ENCODE results near the gene SUCNR1. TPM values are rescaled to one million over a fixed set of nuclear protein-coding genes. Genes with fewer than 3 reads are reported as not detected.
"Not testable (repeated sequence)": the region's sequence is repeated elsewhere in the genome, so short reads cannot be mapped to it uniquely, and the experiment has no call there.

The SUCNR1 gene
- total RNA-seq, 1 donor from 2014 or later, result not detected

DNA sequence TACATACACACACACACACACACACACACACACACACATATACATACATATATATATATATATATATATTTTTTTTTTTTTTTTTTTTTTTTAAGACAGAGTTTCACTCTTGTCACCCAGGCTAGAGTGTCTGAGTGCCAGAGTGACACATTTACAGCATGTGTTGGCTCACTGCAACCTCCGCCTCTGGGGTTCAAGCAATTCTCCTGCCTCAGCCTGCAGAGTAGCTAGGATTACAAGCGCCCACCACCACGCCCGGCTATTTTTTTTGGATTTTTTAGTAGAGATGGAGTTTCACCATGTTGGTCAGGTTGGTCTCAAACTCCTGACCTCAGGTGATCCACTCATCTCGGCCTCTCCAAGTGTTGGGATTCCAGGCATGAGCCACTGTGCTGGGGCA, 636 bp downstream of the SUCNR1 start:
- DNase-seq, result not testable (repeated sequence)

- no peak for DNase-seq
These were observed 2.3 kb downstream of the SUCNR1 start for GRCh38 chr3:151875759-151876158.

- no peak for DNase-seq
These were observed 3.8 kb downstream of the SUCNR1 start for GRCh38 chr3:151877269-151877668.

DNA sequence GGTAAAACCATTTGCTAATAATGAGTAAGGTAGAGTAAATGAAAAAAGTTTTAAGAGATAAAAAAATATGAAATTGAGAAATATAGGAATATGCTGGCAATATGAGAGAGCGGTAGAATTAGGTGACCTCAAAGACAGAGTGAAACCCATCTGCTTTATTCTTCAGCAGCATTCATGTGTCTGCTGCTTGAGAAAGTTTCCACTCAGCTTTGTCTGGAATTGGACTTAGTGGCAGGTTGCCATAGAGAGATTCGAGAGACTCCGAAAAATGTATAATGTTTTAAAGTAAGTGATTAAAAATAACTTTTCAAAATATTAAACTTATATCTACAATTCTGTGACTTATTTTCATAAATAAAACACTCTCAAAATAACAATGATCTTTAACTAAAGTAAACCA, 5.0 kb downstream of the SUCNR1 start:
- no peak for DNase-seq

DNA sequence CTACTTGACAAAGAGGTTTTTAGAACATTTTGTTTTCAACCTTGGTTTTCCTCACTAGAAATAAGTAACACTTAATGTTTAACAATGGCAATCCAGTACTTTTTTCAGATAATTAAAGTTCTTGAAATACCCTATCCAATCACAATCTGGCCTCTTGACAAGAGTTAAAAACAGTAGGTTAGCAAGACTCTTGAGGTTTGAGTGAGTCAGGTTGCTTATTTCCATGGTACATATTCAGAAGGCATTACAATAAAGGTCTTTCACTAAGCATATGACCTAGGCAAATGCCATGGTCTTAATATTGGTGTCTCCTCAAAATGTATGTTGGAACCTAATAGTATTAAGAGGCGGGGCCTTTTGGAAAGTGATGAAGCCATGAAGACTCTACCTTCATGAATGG, 5.6 kb downstream of the SUCNR1 start:
- no peak for DNase-seq

DNA sequence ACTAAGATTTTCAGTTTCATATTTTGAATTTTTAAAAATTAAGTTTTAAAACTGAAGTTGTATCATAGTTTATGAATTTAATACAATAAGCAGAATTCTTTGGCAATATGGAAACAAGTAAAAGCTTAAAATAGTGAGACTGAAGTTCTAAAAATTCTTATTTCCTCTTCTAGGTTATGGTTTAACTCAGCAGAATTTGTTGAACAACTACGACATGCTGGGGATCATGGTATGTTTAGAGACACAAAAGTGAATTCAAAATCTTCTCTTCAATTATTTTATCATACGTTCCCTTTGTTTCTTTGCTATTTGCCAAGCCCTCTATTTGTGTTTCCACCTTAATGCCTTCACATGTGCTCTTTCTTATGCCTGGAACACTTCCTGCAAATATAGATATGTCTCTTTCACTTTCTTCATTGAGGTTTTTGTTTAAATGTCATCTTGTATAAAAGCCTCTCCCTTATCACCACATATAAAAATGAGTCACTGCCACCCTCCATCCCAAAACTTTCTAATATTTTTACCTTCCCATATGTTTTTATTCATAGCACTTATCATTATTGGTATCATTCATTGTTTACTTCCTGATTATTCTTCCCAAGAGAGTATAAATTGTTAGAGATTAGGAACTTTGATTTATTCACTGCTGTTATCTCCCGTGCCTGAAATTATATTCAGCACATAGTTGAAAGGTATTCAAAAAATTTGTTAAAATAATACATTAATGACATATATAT, 6.4 kb downstream of the SUCNR1 start:
- no peak for DNase-seq

DNA sequence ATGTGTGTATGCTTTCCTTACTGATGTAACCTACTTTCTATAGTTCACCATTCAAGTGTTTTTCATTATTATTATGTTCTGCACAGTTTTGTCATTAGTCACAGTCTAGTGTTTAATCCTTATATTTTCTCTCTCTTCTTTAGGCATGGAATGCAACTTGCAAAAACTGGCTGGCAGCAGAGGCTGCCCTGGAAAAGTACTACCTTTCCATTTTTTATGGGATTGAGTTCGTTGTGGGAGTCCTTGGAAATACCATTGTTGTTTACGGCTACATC, 6.9 kb downstream of the SUCNR1 start:
- no peak for DNase-seq

GRCh38 chr3:151881137-151881536, 7.7 kb downstream of the SUCNR1 start:
- no peak for DNase-seq

DNA sequence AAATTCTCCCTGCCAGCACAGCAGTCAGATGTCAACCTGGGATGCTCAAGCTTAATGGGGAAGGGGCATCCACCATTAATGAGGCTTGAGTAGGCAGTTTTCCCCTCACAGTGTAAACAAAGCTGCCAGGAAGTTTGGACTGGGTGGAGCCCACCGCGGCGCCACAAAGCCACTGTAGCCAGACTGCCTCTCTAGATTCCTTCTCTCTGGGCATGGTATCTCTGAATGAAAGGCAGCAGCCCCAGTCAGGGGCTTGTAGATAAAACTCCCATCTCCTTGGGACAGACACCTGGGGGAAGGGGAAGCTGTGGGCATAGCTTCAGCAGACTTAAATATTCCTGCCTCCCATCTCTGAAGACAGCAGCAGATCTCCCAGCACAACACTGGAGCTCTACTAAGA, 12.0 kb downstream of the SUCNR1 start:
- not testable (repeated sequence) for DNase-seq

DNA sequence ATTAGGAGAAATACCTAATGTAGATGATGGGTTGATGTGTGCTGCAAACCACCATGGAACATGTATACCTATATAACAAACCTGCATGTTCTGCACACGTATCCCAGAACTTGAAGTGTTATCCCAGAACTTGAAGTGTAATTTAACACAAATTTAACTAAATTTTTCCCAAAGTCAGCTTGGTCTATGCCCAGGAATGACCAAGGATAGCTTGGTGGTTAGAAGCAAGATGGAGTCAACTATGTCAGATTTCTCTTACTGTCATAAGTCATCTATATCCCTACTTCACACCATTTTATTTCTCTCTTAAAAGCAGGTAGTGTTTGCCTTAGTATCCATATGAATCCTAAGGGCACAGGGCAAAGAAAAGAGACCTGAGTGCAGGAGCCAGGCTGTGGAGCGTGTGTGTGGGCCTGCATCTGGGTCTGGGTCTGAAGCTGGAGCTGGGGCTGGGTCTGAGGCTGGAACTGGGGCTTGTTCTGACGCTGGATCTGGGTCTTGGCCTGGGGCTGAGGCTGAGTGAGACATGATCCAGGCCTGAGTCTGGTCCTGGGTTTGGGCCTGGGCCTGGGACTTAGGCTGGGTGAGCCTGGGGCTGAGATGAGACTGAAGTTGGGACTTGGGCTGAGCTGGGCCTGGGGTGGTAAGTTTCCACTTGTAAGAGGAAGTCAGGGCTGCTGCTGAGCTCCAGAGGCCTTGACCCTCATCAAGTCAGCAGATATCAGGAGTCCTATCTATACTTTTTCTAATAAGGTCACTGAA, 14.2 kb downstream of the SUCNR1 start:
- not testable (repeated sequence) for DNase-seq

GRCh38 chr3:151890721-151891141, 17.3 kb downstream of the SUCNR1 start:
- DNase-seq, result no peak

GRCh38 chr3:151891721-151892120, 18.3 kb downstream of the SUCNR1 start:
- no peak for DNase-seq

DNA sequence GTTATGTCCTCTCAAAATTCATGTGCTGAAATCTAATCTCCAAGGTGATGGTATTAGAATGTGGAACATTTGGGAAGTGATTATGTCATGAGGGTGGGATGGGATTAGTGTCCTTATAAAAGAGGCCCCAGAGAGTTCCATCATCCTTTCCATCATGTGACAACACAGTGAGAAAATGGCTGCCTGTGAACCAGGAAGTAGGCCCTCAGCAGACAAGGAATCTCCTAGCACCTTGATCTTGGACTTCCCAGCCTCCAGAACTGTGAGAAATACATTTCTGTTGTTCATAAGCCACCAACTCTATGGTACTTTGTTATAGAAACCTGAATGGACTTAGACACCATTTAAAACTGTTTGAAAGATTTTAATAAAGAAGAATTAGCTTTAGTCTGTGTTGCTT, 20.8 kb downstream of the SUCNR1 start:
- no peak for DNase-seq

DNA sequence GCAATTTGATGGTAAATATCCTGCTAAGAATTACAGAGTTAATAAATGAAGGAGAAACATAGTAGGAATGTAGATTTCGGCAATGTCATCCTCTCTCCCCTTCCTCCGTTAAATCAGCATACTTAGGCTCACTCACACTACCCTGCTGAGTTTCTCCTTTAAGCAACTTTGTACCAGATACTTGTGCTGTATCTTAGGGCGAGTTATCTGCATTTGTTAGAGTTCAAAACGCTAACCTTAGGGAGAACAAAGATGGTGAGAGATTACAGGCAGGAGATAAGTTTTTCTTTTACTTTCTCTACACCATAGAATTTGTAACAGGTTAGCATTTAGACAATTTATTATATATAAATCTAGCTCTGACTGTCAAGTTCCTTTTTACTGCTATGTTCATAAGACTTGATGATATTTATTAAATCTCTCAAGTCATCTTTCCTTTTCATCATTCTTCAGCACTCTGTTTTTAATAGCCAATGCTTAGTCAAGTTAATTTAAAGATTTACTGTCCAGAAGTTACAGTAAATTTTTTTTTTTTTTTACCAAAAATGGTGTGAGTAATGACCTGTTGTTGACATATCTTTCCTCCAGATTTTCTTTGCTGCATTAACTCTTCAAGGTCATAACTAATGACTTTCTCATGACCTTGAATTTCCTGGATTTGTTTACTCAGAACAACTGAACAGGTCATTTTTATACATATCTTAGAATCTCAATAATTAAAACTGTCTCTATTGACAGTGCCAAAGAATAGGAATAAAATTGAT, 22.2 kb downstream of the SUCNR1 start:
- DNase-seq, result peak; percentile 58

DNA sequence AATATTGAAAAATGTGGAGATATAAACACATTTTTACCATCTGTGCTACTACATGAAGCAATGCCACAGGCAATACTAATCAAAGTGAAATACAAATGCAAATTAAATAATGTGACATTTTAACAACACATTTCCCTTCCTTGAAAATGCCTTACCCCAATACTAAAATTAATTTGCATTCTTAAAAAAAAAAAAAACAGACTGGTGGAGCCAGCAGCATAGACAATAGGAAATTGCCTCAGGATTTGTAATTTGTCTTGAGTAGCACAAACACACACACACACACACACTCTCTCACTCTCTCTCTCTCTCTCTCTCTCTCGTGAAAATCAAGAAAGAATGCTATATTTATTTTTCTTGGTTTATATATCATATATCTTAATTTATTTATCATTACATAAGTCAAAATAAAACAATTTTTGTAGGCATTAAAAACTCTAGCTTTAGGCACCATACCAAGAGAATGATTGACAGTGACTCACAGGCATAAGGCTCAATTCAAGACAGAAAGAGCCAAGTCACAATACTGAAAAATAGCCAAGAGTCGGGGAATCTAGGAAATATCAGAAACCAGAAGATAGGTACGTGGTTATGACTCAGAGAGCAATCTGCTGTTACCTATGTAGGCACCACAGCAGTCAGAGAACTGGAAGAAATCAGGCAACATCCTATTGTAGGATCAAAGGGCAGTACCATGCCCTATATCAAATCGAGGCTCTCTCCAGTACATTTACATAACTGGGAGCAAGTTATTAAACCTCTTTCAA, 23.0 kb downstream of the SUCNR1 start:
- peak; percentile 77 for DNase-seq

- not testable (repeated sequence) for DNase-seq
These were observed 24.7 kb downstream of the SUCNR1 start for GRCh38 chr3:151898121-151898520.

DNA sequence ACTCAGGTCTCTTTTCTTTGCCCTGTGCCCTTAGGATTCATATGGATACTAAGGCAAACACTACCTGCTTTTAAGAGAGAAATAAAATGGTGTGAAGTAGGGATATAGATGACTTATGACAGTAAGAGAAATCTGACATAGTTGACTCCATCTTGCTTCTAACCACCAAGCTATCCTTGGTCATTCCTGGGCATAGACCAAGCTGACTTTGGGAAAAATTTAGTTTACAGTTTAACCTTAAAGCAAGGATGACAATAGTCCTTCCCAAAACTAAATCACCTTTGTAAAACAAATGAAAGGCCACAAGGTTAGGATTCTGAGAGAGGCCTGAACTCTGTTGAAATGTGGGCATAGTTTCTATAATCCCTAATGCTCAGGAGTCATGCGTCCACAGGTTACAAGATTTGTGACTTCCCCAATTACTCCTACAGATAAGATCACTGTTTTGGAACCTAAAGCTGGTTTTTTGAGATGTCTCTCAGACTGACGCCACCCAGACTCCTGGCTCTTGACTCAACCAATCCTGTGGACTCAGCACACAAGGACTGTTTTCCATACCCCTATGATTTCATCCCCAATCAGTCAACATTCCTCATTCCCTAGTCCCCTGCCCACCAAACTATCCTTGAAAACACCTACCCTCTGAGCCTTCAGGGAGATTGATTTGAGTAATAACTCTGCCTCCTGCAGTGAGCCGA, 25.3 kb downstream of the SUCNR1 start:
- not testable (repeated sequence) for DNase-seq

GRCh38 chr3:151899996-151900395, 26.6 kb downstream of the SUCNR1 start:
- no peak for DNase-seq

- DNase-seq, result no peak
These were observed 27.0 kb downstream of the SUCNR1 start for GRCh38 chr3:151900460-151900859.

GRCh38 chr3:151900884-151901643, 27.6 kb downstream of the SUCNR1 start:
- peak; percentile 47 for DNase-seq

GRCh38 chr3:151901644-151902285, 28.3 kb downstream of the SUCNR1 start:
- peak; percentile 45 for DNase-seq

Measured in dermis blood vessel endothelial cell (primary cell).